ENCODE data around the gene UBE4B.

GRCh38 chr1:10087210-10087609, 54.5 kb downstream of the UBE4B start:
- TF ChIP-seq, protein P1, sequence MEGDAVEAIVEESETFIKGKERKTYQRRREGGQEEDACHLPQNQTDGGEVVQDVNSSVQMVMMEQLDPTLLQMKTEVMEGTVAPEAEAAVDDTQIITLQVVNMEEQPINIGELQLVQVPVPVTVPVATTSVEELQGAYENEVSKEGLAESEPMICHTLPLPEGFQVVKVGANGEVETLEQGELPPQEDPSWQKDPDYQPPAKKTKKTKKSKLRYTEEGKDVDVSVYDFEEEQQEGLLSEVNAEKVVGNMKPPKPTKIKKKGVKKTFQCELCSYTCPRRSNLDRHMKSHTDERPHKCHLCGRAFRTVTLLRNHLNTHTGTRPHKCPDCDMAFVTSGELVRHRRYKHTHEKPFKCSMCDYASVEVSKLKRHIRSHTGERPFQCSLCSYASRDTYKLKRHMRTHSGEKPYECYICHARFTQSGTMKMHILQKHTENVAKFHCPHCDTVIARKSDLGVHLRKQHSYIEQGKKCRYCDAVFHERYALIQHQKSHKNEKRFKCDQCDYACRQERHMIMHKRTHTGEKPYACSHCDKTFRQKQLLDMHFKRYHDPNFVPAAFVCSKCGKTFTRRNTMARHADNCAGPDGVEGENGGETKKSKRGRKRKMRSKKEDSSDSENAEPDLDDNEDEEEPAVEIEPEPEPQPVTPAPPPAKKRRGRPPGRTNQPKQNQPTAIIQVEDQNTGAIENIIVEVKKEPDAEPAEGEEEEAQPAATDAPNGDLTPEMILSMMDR (IDR thresholded peaks at IDR 0.05), result no peak
- no peak for TF ChIP-seq POLR2A (IDR thresholded peaks at IDR 0.05)

Measured in esophagus squamous epithelium (tissue), 4 donors.